Measurements from ENCODE around the gene PANK2.

The PANK2 gene

DNA sequence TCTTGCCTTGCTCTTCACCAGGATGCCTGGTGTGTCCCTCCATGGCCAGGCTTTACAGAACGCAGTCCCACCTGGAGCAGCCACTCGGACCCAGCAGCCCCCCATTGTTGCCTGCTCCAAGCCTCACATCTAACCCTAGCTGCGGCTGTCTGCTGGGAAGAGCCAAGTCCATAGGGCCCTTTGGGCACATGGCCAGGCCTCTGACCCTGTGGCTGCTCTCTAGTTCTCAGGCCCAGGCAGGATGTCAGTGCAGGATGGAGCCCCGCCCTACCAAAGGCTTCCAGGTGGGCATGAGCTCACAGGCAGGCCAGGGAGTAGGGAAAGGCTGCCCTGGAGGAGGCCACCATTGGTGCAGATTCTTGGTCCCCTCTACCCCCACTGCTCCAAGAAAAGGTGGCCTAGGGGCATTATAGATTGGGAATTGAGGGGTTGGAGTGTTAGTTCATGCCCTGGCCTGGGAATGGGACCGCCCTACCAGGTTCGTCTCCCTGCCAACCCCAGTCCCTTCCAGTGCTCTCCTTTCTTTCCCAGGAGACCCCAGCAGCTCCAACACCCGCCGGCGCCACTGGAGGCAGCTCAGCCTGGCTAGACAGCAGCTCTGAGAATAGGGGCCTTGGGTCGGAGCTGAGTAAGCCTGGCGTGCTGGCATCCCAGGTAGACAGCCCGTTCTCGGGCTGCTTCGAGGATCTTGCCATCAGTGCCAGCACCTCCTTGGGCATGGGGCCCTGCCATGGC lies 23.9 kb upstream of the PANK2 start:
- no peak overlapping the region for H2AK5ac ChIP-seq (ENCODE audit: low read depth, low read length)
- H3K9ac ChIP-seq (ENCODE audit: low read depth, low read length, poor library complexity) = no peak overlapping the region
- no peaks in the 10 kb centered on the region for H3K27me3 ChIP-seq (ENCODE audit: control insufficient read depth in 3 of 3, insufficient read depth in 3 of 3, low read depth in 1 of 3, low read length in 3 of 3)
- H3K4me1 ChIP-seq (ENCODE audit: control insufficient read depth in 2 of 2, insufficient read depth in 1 of 2, low read depth in 1 of 2, low read length in 2 of 2) = no peaks in the 10 kb centered on the region
- no peak overlapping the region for H2BK12ac ChIP-seq (ENCODE audit: low read length)
- no peak overlapping the region for H4K91ac ChIP-seq (ENCODE audit: low read depth, low read length, poor library complexity)
- H3K14ac ChIP-seq (ENCODE audit: low read length) = peak overlapping the region; percentile 47
- H2BK15ac ChIP-seq (ENCODE audit: low read length) = no peak overlapping the region
- H2BK5ac ChIP-seq (ENCODE audit: low read length) = no peak overlapping the region
- no peak overlapping the region for H3K18ac ChIP-seq (ENCODE audit: low read length)
- H3K79me1 ChIP-seq (ENCODE audit: low read depth, low read length) = no peaks in the 10 kb centered on the region
- no CpG with 5 or more reads among the region's 14 CpGs for WGBS, 2 donors (ENCODE audit: extremely low coverage in 2 of 2, insufficient read length in 2 of 2, insufficient replicate concordance in 1 of 2)
- H4K8ac ChIP-seq (ENCODE audit: low read depth, low read length) = no peak overlapping the region
- no peak overlapping the region for H3K23ac ChIP-seq (ENCODE audit: low read depth, low read length, poor library complexity)
- peaks cover 5 to 7% of the 10 kb centered on the region in 2 donors for H3K9me3 ChIP-seq (replicated peaks in 1 of 2; ENCODE audit: control insufficient read depth in 2 of 2, insufficient read depth in 1 of 2, low read depth in 1 of 2, low read length in 2 of 2)
- no peak overlapping the region for H3K4ac ChIP-seq (ENCODE audit: low read length)
- no peak overlapping the region for H3K4me3 ChIP-seq (ENCODE audit: low read length in 2 of 2)
- no peak overlapping the region for H2AFZ ChIP-seq (ENCODE audit: low read length)
- no peak overlapping the region for H2BK120ac ChIP-seq (ENCODE audit: low read depth, low read length)
- H3K4me2 ChIP-seq (ENCODE audit: insufficient read depth, low read length, poor library complexity, severe bottlenecking) = no peak overlapping the region
- no peak for DNase-seq (ENCODE audit: low spot score)
- peaks cover 55 to 81% of the 10 kb centered on the region in 2 donors for H3K36me3 ChIP-seq (replicated peaks in 1 of 2; ENCODE audit: control insufficient read depth in 2 of 2, insufficient read depth in 2 of 2, low read length in 2 of 2)
- H3K27ac ChIP-seq (replicated peaks; ENCODE audit: low read length) = no peak overlapping the region

DNA sequence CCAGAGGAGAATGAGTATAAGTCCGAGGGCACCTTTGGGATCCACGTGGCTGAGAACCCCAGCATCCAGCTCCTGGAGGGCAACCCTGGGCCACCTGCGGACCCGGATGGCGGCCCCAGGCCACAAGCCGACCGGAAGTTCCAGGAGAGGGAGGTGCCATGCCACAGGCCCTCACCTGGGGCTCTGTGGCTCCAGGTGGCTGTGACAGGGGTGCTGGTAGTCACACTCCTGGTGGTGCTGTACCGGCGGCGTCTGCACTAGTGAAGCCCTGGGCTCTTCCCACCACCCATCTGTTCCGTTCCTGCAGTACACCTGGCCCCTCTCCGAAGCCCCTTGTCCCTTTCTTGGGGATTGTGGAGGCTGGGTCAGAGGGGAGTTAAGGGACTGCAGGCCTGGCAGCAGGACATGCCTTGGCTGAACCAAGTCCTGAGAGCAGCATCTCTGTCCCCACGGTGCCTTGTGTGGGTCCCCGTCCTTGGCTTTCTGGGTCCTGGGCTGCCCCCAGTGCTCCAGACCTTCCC lies 23.2 kb upstream of the PANK2 start:
- no peak overlapping the region for H3K4me2 ChIP-seq (ENCODE audit: insufficient read depth, low read length, poor library complexity, severe bottlenecking)
- H3K4me3 ChIP-seq (ENCODE audit: low read length in 2 of 2) = no peak overlapping the region
- no peaks in the 10 kb centered on the region for H3K27me3 ChIP-seq (ENCODE audit: control insufficient read depth in 3 of 3, insufficient read depth in 3 of 3, low read depth in 1 of 3, low read length in 3 of 3)
- DNase-seq (ENCODE audit: low spot score) = no peak
- H3K9ac ChIP-seq (ENCODE audit: low read depth, low read length, poor library complexity) = no peak overlapping the region
- no peak overlapping the region for H3K14ac ChIP-seq (ENCODE audit: low read length)
- no peak overlapping the region for H4K91ac ChIP-seq (ENCODE audit: low read depth, low read length, poor library complexity)
- no peak overlapping the region for H2BK12ac ChIP-seq (ENCODE audit: low read length)
- H2AFZ ChIP-seq (ENCODE audit: low read length) = no peak overlapping the region
- H3K27ac ChIP-seq (replicated peaks; ENCODE audit: low read length) = no peak overlapping the region
- H3K36me3 ChIP-seq (replicated peaks in 1 of 2; ENCODE audit: control insufficient read depth in 2 of 2, insufficient read depth in 2 of 2, low read length in 2 of 2) = peaks cover 55 to 83% of the 10 kb centered on the region in 2 donors
- no peak overlapping the region for H2BK120ac ChIP-seq (ENCODE audit: low read depth, low read length)
- H3K79me1 ChIP-seq (ENCODE audit: low read depth, low read length) = no peaks in the 10 kb centered on the region
- H2BK5ac ChIP-seq (ENCODE audit: low read length) = peak overlapping the region; percentile 53
- H2AK5ac ChIP-seq (ENCODE audit: low read depth, low read length) = no peak overlapping the region
- peaks cover 5 to 7% of the 10 kb centered on the region in 2 donors for H3K9me3 ChIP-seq (replicated peaks in 1 of 2; ENCODE audit: control insufficient read depth in 2 of 2, insufficient read depth in 1 of 2, low read depth in 1 of 2, low read length in 2 of 2)
- H2BK15ac ChIP-seq (ENCODE audit: low read length) = no peak overlapping the region
- H3K23ac ChIP-seq (ENCODE audit: low read depth, low read length, poor library complexity) = no peak overlapping the region
- H3K4me1 ChIP-seq (ENCODE audit: control insufficient read depth in 2 of 2, insufficient read depth in 1 of 2, low read depth in 1 of 2, low read length in 2 of 2) = no peaks in the 10 kb centered on the region
- H4K8ac ChIP-seq (ENCODE audit: low read depth, low read length) = no peak overlapping the region
- no peak overlapping the region for H3K4ac ChIP-seq (ENCODE audit: low read length)
- WGBS, 2 donors (ENCODE audit: extremely low coverage in 2 of 2, insufficient read length in 2 of 2, insufficient replicate concordance in 1 of 2) = no CpG with 5 or more reads among the region's 14 CpGs
- no peak overlapping the region for H3K18ac ChIP-seq (ENCODE audit: low read length)

DNA sequence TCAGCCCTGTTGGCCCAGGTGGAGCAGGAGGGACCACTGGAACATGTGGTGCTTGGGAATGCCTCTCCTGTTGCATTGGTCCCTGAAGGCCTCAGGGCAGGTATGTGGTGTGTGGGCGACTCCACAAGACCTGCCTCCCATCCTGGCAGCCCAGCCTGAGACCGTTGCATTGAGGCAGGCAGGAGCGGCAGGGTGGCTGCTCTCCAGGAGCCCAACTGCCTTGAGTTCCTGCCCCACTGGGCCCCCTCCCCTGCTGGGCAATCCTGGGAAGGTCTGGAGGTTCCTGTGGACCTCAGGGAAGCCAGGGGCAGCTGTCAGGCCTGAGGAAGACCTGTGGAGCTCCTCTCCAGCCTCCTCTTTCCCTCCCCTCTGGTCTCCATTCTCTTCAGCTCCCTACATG lies 22.7 kb upstream of the PANK2 start:
- no peaks in the 10 kb centered on the region for H3K79me1 ChIP-seq (ENCODE audit: low read depth, low read length)

DNA sequence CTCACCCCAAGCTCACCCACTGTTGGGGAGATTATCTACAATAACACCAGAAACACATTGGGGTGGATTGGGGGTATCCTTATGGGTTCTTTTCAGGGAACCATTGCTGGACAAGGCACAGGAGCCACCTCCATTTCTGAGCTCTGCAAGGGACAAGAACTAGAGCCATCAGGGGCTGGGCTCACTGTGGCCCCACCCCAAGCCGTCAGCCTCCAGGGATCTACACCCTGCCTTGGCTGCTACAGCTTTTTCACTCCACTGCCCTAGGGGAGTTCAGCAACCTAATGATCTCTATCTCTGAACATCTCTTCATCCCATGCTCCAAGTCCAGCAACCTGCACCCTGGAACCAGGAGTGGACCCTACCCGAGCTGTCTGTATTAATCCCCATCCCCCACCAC lies 21.4 kb upstream of the PANK2 start:
- Histone ChIP-seq H4K8ac (ENCODE audit: low read depth, low read length) (no peak overlapping the region), H2BK5ac (ENCODE audit: low read length) (no peak overlapping the region), H2BK15ac (ENCODE audit: low read length) (no peak overlapping the region), H3K27me3 (ENCODE audit: control insufficient read depth in 3 of 3, insufficient read depth in 3 of 3, low read depth in 1 of 3, low read length in 3 of 3) (no peaks in the 10 kb centered on the region), H4K91ac (ENCODE audit: low read depth, low read length, poor library complexity) (no peak overlapping the region), H3K4me3 (ENCODE audit: low read length in 2 of 2) (no peak overlapping the region), H2BK12ac (ENCODE audit: low read length) (no peak overlapping the region), H2AFZ (ENCODE audit: low read length) (no peak overlapping the region), H3K9ac (ENCODE audit: low read depth, low read length, poor library complexity) (no peak overlapping the region), H3K4ac (ENCODE audit: low read length) (no peak overlapping the region), H3K14ac (ENCODE audit: low read length) (no peak overlapping the region), H3K27ac (replicated peaks; ENCODE audit: low read length) (no peak overlapping the region), H3K4me2 (ENCODE audit: insufficient read depth, low read length, poor library complexity, severe bottlenecking) (no peak overlapping the region), H3K4me1 (ENCODE audit: control insufficient read depth in 2 of 2, insufficient read depth in 1 of 2, low read depth in 1 of 2, low read length in 2 of 2) (no peaks in the 10 kb centered on the region), H3K36me3 (replicated peaks in 1 of 2; ENCODE audit: control insufficient read depth in 2 of 2, insufficient read depth in 2 of 2, low read length in 2 of 2) (peaks cover 44 to 84% of the 10 kb centered on the region in 2 donors), H3K23ac (ENCODE audit: low read depth, low read length, poor library complexity) (no peak overlapping the region), H3K9me3 (replicated peaks in 1 of 2; ENCODE audit: control insufficient read depth in 2 of 2, insufficient read depth in 1 of 2, low read depth in 1 of 2, low read length in 2 of 2) (no peaks in the 10 kb centered on the region), H3K79me1 (ENCODE audit: low read depth, low read length) (no peaks in the 10 kb centered on the region), H2BK120ac (ENCODE audit: low read depth, low read length) (no peak overlapping the region), H2AK5ac (ENCODE audit: low read depth, low read length) (no peak overlapping the region), H3K18ac (ENCODE audit: low read length) (no peak overlapping the region)
- DNase-seq (ENCODE audit: low spot score) = no peak
- WGBS, 2 donors (ENCODE audit: extremely low coverage in 2 of 2, insufficient read length in 2 of 2, insufficient replicate concordance in 1 of 2) = no CpG with 5 or more reads among the region's 2 CpGs

More for the DNA sequence above, 22.7 kb upstream of the PANK2 start:
- Histone ChIP-seq H3K9me3 (replicated peaks in 1 of 2; ENCODE audit: control insufficient read depth in 2 of 2, insufficient read depth in 1 of 2, low read depth in 1 of 2, low read length in 2 of 2) (peaks cover 5 to 6% of the 10 kb centered on the region in 2 donors), H2AFZ (ENCODE audit: low read length) (no peak overlapping the region), H3K4ac (ENCODE audit: low read length) (no peak overlapping the region), H2BK12ac (ENCODE audit: low read length) (no peak overlapping the region), H2BK5ac (ENCODE audit: low read length) (peak overlapping the region; percentile 53), H2BK120ac (ENCODE audit: low read depth, low read length) (no peak overlapping the region), H3K9ac (ENCODE audit: low read depth, low read length, poor library complexity) (no peak overlapping the region), H3K14ac (ENCODE audit: low read length) (no peak overlapping the region), H3K18ac (ENCODE audit: low read length) (peak overlapping the region; percentile 64), H2BK15ac (ENCODE audit: low read length) (no peak overlapping the region), H3K27ac (replicated peaks; ENCODE audit: low read length) (no peak overlapping the region), H3K4me2 (ENCODE audit: insufficient read depth, low read length, poor library complexity, severe bottlenecking) (no peak overlapping the region), H3K4me1 (ENCODE audit: control insufficient read depth in 2 of 2, insufficient read depth in 1 of 2, low read depth in 1 of 2, low read length in 2 of 2) (no peaks in the 10 kb centered on the region), H4K8ac (ENCODE audit: low read depth, low read length) (no peak overlapping the region), H2AK5ac (ENCODE audit: low read depth, low read length) (no peak overlapping the region), H3K36me3 (replicated peaks in 1 of 2; ENCODE audit: control insufficient read depth in 2 of 2, insufficient read depth in 2 of 2, low read length in 2 of 2) (peaks cover 52 to 83% of the 10 kb centered on the region in 2 donors), H4K91ac (ENCODE audit: low read depth, low read length, poor library complexity) (no peak overlapping the region), H3K4me3 (ENCODE audit: low read length in 2 of 2) (no peak overlapping the region), H3K27me3 (ENCODE audit: control insufficient read depth in 3 of 3, insufficient read depth in 3 of 3, low read depth in 1 of 3, low read length in 3 of 3) (no peaks in the 10 kb centered on the region), H3K23ac (ENCODE audit: low read depth, low read length, poor library complexity) (peak overlapping the region; percentile 20)
- no peak for DNase-seq (ENCODE audit: low spot score)
- WGBS, 2 donors (ENCODE audit: extremely low coverage in 2 of 2, insufficient read length in 2 of 2, insufficient replicate concordance in 1 of 2) = no CpG with 5 or more reads among the region's 3 CpGs
